Measurements from ENCODE around the gene PKP3.
"Not testable (repeated sequence)": the region's sequence is repeated elsewhere in the genome, so short reads cannot be mapped to it uniquely, and the experiment has no call there.

Gene PKP3

GRCh38 chr11:396511-396947 is 2.5 kb downstream of the PKP3 start:
- peak; percentile 37 for DNase-seq

- peak; percentile 64 for DNase-seq
Observed at GRCh38 chr11:396948-397548, 3.0 kb downstream of the PKP3 start.

GRCh38 chr11:398826-399225 is 4.8 kb downstream of the PKP3 start:
- no peak for DNase-seq

GRCh38 chr11:399731-400211 is 5.8 kb downstream of the PKP3 start:
- DNase-seq: no peak

GRCh38 chr11:400241-400689 is 6.3 kb downstream of the PKP3 start:
- no peak for DNase-seq

GRCh38 chr11:401196-401595 is 7.2 kb downstream of the PKP3 start:
- DNase-seq: not testable (repeated sequence)

- no peak for DNase-seq
Observed at GRCh38 chr11:403021-403760, 9.2 kb downstream of the PKP3 start.

- DNase-seq: no peak
Observed at GRCh38 chr11:403761-404431, 9.9 kb downstream of the PKP3 start.

- no peak for DNase-seq
Observed at GRCh38 chr11:404551-405264, 10.7 kb downstream of the PKP3 start.

GRCh38 chr11:405323-405953 is 11.4 kb downstream of the PKP3 start:
- no peak for DNase-seq

- no peak for DNase-seq
Observed at GRCh38 chr11:405954-406795, 12.2 kb downstream of the PKP3 start.

- peak; percentile 97 for DNase-seq
Observed at GRCh38 chr11:406796-407650, 13.0 kb downstream of the PKP3 start.

GRCh38 chr11:407651-408123 is 13.7 kb downstream of the PKP3 start:
- no peak for DNase-seq

- no peak for DNase-seq
Observed at GRCh38 chr11:408154-409007, 14.4 kb downstream of the PKP3 start.

GRCh38 chr11:409008-409599 is 15.1 kb downstream of the PKP3 start:
- DNase-seq: no peak

GRCh38 chr11:409600-410483 is 15.8 kb downstream of the PKP3 start:
- no peak for DNase-seq

- not testable (repeated sequence) for DNase-seq
Observed at GRCh38 chr11:410711-411110, 16.7 kb downstream of the PKP3 start.

GRCh38 chr11:411520-411919 is 17.5 kb downstream of the PKP3 start:
- DNase-seq: not testable (repeated sequence)

All from CD4-positive, alpha-beta T cell treated with Interleukin-17A for 1 hour (primary cell).